Measurements from ENCODE around the gene SLC2A4.

The SLC2A4 gene

DNA sequence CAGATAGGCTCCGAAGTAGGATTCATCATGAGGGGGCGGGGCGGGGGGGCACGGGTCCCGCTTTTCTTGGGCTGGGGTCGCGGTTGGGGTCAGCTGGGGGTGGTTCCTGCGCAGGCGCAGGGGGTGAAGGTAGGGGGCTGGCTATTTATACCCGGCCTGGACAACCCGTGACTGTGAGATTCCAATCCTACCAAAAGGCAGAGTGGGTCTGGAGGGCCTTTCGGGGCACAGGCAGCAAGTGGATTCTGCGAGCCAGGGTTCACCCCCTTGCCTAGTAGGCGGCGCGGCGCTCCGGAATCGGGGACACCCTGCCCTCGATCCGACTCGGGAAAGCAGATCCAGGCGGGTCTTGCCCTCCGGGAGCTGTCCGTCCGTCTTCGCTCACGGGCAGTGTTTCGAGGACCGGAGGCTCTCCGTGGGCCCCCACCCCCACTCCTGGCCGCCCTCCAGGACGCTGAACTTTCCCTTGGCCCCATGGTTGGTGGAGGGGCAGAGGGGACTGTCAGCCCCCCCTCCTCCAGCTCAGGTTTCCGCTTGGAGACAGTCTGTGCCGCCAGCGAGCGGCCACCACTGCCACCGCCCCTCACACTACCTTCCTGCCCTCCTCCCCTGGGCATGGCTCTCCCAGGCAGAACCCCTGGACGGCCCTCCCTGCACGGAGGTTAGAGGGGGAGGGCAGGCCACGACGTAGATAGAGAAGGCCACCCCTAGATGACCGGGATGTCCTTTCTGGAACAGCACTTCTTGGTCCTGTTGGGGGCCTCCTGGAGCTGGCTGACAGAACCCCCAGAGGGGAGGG lies 634 bp downstream of the SLC2A4 start:
- no peaks in the 10 kb centered on the region for H4K20me1 ChIP-seq (ENCODE audit: insufficient read depth, low read length)
- peak overlapping the region; percentile 97 for H3K4me2 ChIP-seq (ENCODE audit: low read depth, low read length)
- no peak for DNase-seq
- no peaks in the 10 kb centered on the region for H3K36me3 ChIP-seq (replicated peaks; ENCODE audit: insufficient read depth, low read length)
- H3K4me3 ChIP-seq (ENCODE audit: low read length): peak overlapping the region; percentile 65
- H2AFZ ChIP-seq (ENCODE audit: low read length): peak overlapping the region; percentile 85; the same call in 1 of the 2 replicates
- H3K9me2 ChIP-seq (replicated peaks; ENCODE audit: insufficient read depth, low read length): no peaks in the 10 kb centered on the region
- H3K9ac ChIP-seq (ENCODE audit: low read length): no peak overlapping the region
- peaks cover 8% of the 10 kb centered on the region for H3F3A ChIP-seq (ENCODE audit: insufficient read depth, low read length)
- TF ChIP-seq, protein P1, sequence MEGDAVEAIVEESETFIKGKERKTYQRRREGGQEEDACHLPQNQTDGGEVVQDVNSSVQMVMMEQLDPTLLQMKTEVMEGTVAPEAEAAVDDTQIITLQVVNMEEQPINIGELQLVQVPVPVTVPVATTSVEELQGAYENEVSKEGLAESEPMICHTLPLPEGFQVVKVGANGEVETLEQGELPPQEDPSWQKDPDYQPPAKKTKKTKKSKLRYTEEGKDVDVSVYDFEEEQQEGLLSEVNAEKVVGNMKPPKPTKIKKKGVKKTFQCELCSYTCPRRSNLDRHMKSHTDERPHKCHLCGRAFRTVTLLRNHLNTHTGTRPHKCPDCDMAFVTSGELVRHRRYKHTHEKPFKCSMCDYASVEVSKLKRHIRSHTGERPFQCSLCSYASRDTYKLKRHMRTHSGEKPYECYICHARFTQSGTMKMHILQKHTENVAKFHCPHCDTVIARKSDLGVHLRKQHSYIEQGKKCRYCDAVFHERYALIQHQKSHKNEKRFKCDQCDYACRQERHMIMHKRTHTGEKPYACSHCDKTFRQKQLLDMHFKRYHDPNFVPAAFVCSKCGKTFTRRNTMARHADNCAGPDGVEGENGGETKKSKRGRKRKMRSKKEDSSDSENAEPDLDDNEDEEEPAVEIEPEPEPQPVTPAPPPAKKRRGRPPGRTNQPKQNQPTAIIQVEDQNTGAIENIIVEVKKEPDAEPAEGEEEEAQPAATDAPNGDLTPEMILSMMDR (IDR thresholded peaks at IDR 0.05; ENCODE audit: low read length): no peak
- TF ChIP-seq EZH2phosphoT487 (IDR thresholded peaks at IDR 0.05; ENCODE audit: low read length) (no peak), EZH2 (optimal IDR thresholded peaks at IDR 0.05; ENCODE audit: low read depth, low read length) (no peak)
- H3K79me2 ChIP-seq (ENCODE audit: low read length): no peaks in the 10 kb centered on the region
- peaks cover 78% of the 10 kb centered on the region for H3K27me3 ChIP-seq (replicated peaks; ENCODE audit: insufficient read depth, low read length)
- H3K4me1 ChIP-seq (ENCODE audit: low read length): peaks cover 10% of the 10 kb centered on the region
- no peaks in the 10 kb centered on the region for H3K9me3 ChIP-seq (replicated peaks; ENCODE audit: insufficient read depth, low read length)
- no peak overlapping the region for H3K27ac ChIP-seq (ENCODE audit: low read length)

DNA sequence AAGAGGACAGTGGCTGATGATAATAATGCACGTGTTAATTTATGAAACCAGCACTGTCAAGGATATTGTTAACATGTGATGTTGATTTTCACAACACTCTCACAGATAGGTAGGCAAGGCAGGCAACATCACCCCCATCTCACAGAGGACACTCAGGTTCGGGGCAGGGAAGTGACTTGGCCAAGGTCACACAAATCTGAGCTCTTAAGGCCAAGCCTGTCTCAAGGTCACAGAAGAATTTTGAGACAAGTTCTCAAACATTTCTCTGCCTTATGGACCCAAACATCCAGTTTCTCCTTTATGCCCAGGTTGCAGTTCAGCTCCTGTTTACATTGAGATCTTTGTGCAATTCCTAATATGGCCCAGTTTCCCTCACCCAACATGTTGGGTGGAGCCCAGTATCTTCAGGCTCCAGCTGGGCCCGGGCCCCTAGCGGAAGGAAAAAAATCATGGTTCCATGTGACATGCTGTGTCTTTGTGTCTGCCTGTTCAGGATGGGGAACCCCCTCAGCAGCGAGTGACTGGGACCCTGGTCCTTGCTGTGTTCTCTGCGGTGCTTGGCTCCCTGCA lies 1.3 kb downstream of the SLC2A4 start:
- Histone ChIP-seq H3K27ac (ENCODE audit: low read length) (no peak overlapping the region), H4K20me1 (ENCODE audit: insufficient read depth, low read length) (no peaks in the 10 kb centered on the region), H3K4me2 (ENCODE audit: low read depth, low read length) (no peak overlapping the region), H3K9ac (ENCODE audit: low read length) (no peak overlapping the region), H3K9me3 (replicated peaks; ENCODE audit: insufficient read depth, low read length) (no peaks in the 10 kb centered on the region), H3F3A (ENCODE audit: insufficient read depth, low read length) (peaks cover 8% of the 10 kb centered on the region), H3K4me1 (ENCODE audit: low read length) (peaks cover 10% of the 10 kb centered on the region), H3K27me3 (replicated peaks; ENCODE audit: insufficient read depth, low read length) (peaks cover 78% of the 10 kb centered on the region), H3K9me2 (replicated peaks; ENCODE audit: insufficient read depth, low read length) (no peaks in the 10 kb centered on the region), H3K36me3 (replicated peaks; ENCODE audit: insufficient read depth, low read length) (no peaks in the 10 kb centered on the region), H3K79me2 (ENCODE audit: low read length) (no peaks in the 10 kb centered on the region), H3K4me3 (ENCODE audit: low read length) (no peak overlapping the region), H2AFZ (ENCODE audit: low read length) (no peak overlapping the region)
- no peak for DNase-seq
- TF ChIP-seq EZH2phosphoT487 (IDR thresholded peaks at IDR 0.05; ENCODE audit: low read length) (no peak), EZH2 (optimal IDR thresholded peaks at IDR 0.05; ENCODE audit: low read depth, low read length) (no peak)
- TF ChIP-seq, protein P1 (IDR thresholded peaks at IDR 0.05; ENCODE audit: low read length): no peak

DNA sequence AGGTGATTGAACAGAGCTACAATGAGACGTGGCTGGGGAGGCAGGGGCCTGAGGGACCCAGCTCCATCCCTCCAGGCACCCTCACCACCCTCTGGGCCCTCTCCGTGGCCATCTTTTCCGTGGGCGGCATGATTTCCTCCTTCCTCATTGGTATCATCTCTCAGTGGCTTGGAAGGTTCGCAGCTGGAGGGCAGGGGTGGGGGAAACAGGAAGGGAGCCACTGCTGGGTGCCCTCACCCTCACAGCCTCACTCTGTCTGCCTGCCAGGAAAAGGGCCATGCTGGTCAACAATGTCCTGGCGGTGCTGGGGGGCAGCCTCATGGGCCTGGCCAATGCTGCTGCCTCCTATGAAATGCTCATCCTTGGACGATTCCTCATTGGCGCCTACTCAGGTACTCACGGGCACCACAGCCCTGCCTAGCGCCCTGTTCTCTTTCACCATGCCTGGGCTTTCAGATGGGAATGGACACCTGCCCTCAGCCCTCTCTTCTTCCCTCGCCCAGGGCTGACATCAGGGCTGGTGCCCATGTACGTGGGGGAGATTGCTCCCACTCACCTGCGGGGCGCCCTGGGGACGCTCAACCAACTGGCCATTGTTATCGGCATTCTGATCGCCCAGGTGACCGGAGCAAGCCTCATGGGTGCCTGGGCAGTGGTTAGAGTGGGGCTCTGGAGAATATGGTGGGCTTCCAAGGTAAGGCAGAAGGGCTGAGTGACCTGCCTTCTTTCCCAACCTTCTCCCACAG lies 2.1 kb downstream of the SLC2A4 start:
- Histone ChIP-seq H3K79me2 (ENCODE audit: low read length) (no peaks in the 10 kb centered on the region), H3K36me3 (replicated peaks; ENCODE audit: insufficient read depth, low read length) (no peaks in the 10 kb centered on the region), H3K27me3 (replicated peaks; ENCODE audit: insufficient read depth, low read length) (peaks cover 85% of the 10 kb centered on the region), H3F3A (ENCODE audit: insufficient read depth, low read length) (peaks cover 8% of the 10 kb centered on the region), H3K27ac (ENCODE audit: low read length) (no peak overlapping the region), H3K4me3 (ENCODE audit: low read length) (no peak overlapping the region), H3K4me1 (ENCODE audit: low read length) (peaks cover 10% of the 10 kb centered on the region), H3K9me2 (replicated peaks; ENCODE audit: insufficient read depth, low read length) (no peaks in the 10 kb centered on the region), H3K9me3 (replicated peaks; ENCODE audit: insufficient read depth, low read length) (no peaks in the 10 kb centered on the region), H3K4me2 (ENCODE audit: low read depth, low read length) (no peak overlapping the region), H3K9ac (ENCODE audit: low read length) (no peak overlapping the region), H2AFZ (ENCODE audit: low read length) (no peak overlapping the region), H4K20me1 (ENCODE audit: insufficient read depth, low read length) (no peaks in the 10 kb centered on the region)
- DNase-seq: no peak
- TF ChIP-seq, protein P1 (IDR thresholded peaks at IDR 0.05; ENCODE audit: low read length): no peak
- TF ChIP-seq EZH2 (optimal IDR thresholded peaks at IDR 0.05; ENCODE audit: low read depth, low read length) (no peak), EZH2phosphoT487 (IDR thresholded peaks at IDR 0.05; ENCODE audit: low read length) (no peak)
